RWPE2 (cell line): ENCODE results near the gene SIPA1L3.
A peak's percentile ranks its signal among the peaks of the same experiment; 100 is the strongest.

Source experiments
- ATAC-seq: fragments of 200-7000 bp; cut with Tn5 transposase; 3 replicates; pipeline ENCODE4 v1.9.1; 2021; ENCODE audit warnings: low read depth
- DNase-seq: peaks from one replicate; pipeline ENCODE4 v3.0.0-alpha.2; 2020; ENCODE audit warnings: low spot score
- H3K27ac ChIP-seq: fragments of 450-650 bp; 2 replicates; pipeline ENCODE4 v1.5.1; 2017; ENCODE audit warnings: mild to moderate bottlenecking; ENCODE audit not compliant: poor library complexity, severe bottlenecking
- H3K27me3 ChIP-seq: fragments of 250-450 bp; sonication (Bioruptor Pico); 2 replicates; pipeline ENCODE4 v1.5.1; 2021; ENCODE audit warnings: mild to moderate bottlenecking, moderate library complexity; ENCODE audit not compliant: insufficient read depth, poor library complexity, severe bottlenecking
- H3K36me3 ChIP-seq: fragments of 250-450 bp; sonication (Bioruptor Pico); 2 replicates; pipeline ENCODE4 v1.5.1; 2020; ENCODE audit warnings: low read depth, mild to moderate bottlenecking, moderate library complexity
- H3K4me1 ChIP-seq: fragments of 250-450 bp; sonication (Bioruptor Pico); 2 replicates; pipeline ENCODE4 v1.5.1; 2021; ENCODE audit warnings: mild to moderate bottlenecking, moderate library complexity; ENCODE audit not compliant: insufficient read depth, poor library complexity, severe bottlenecking
- H3K4me3 ChIP-seq: fragments of 250-450 bp; sonication (Bioruptor Pico); 2 replicates; pipeline ENCODE4 v1.5.1; 2021; ENCODE audit warnings: mild to moderate bottlenecking, moderate library complexity; ENCODE audit not compliant: severe bottlenecking
- H3K9me3 ChIP-seq: fragments of 250-450 bp; sonication (Bioruptor Pico); 2 replicates; pipeline ENCODE4 v1.5.1; 2021; ENCODE audit warnings: mild to moderate bottlenecking, moderate library complexity; ENCODE audit not compliant: severe bottlenecking
- TF ChIP-seq, protein P1 (sequence below): fragments of 450-650 bp; IDR thresholded peaks from one replicate; pipeline ENCODE4 v1.5.1; 2017; ENCODE audit warnings: mild to moderate bottlenecking, moderate library complexity; ENCODE audit not compliant: poor library complexity, severe bottlenecking

Gene SIPA1L3

DNA sequence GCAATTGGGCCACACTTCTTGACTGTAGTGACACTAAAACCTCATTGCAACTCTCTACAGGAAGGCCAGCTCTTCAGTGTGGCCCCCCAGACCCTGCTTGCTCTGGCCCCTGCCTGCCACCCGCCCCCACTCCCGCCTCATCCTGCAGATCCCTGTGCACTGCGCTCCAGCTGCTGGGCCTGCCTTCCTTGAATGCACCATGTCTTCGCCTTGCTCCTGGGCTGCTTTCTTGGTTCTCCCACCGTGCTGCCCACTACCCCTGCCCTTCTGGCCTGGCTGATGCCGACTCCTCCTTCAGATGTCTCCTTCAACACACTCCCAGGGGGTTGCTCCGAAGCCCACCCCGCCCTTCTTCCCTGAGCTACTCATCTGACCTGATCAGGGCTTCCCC lies 98.2 kb downstream of the SIPA1L3 start:
- no peak for ATAC-seq
- TF ChIP-seq, protein P1, sequence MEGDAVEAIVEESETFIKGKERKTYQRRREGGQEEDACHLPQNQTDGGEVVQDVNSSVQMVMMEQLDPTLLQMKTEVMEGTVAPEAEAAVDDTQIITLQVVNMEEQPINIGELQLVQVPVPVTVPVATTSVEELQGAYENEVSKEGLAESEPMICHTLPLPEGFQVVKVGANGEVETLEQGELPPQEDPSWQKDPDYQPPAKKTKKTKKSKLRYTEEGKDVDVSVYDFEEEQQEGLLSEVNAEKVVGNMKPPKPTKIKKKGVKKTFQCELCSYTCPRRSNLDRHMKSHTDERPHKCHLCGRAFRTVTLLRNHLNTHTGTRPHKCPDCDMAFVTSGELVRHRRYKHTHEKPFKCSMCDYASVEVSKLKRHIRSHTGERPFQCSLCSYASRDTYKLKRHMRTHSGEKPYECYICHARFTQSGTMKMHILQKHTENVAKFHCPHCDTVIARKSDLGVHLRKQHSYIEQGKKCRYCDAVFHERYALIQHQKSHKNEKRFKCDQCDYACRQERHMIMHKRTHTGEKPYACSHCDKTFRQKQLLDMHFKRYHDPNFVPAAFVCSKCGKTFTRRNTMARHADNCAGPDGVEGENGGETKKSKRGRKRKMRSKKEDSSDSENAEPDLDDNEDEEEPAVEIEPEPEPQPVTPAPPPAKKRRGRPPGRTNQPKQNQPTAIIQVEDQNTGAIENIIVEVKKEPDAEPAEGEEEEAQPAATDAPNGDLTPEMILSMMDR: no peak
- H3K4me3 ChIP-seq: no peak overlapping the region
- H3K27ac ChIP-seq: peak overlapping the region; percentile 99
- H3K27me3 ChIP-seq: no peaks in the 10 kb centered on the region
- no peaks in the 10 kb centered on the region for H3K9me3 ChIP-seq
- DNase-seq: no peak
- peaks cover 40% of the 10 kb centered on the region for H3K4me1 ChIP-seq
- H3K36me3 ChIP-seq: no peaks in the 10 kb centered on the region

DNA sequence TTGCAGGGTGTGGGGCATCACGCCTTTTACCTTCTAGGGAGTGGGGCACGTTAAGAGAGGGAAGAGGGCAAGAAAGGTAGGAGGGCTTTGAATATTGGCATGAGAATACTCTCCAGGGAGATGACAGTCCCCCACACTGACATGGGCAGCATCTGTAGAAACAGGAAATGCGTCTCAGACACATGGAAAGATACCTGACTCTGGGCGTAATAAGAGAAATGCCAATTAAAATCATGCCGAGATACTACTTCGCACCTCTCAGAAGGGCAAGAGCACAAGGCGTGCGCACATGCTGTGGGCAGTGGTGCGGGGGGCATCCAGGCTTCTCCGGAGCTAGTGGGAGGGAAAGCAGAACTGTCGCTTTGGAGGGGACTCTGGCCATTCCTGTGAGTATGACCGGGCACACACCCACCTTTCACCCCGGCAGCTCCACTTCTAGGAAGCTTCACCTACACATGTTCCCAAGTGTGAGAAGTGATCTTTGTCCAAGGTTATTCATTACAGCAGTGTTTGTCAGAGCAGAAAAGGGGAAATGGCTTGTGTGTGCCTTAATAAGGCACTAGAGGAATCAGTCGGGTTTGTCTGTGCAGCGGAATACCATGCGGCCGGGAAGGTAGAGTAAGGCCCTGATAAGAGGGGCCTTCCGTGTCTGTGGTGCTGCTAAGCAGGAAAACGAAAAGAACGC lies 99.5 kb downstream of the SIPA1L3 start:
- no peaks in the 10 kb centered on the region for H3K9me3 ChIP-seq
- H3K36me3 ChIP-seq: no peaks in the 10 kb centered on the region
- no peaks in the 10 kb centered on the region for H3K27me3 ChIP-seq
- H3K4me1 ChIP-seq: peaks cover 28% of the 10 kb centered on the region
- H3K27ac ChIP-seq: peak overlapping the region; percentile 99
- DNase-seq (no peak), ATAC-seq (no peak)
- H3K4me3 ChIP-seq: no peak overlapping the region
- TF ChIP-seq, protein P1: no peak

DNA sequence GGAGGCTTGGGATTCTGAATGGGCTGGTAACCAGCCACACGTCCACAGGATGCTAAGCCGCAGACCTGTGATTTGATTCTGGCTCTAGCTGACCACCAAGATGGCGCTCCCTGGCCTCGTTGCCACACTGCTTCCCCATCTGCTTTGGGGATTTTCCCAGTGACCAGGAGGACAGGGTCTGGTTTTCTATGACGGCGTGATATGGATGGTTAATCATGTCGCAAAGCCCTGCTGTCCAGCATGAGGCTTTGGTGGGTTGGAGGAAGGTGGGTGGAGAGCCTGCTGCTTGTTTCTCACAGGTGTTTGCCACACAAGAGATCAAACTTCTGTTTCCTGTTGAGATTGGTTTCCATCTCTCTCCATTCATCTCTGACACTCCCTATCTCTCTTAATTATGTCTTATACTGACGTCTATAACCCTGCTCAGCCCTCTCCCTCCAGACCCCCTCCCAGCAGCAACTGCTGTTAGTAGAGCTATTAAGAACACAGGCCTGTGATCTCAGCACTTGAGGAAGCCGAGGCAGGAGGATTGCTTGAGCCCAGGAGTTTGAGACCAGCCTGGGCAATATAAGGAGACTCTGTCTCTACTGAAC lies 102.7 kb downstream of the SIPA1L3 start:
- Histone ChIP-seq H3K9me3 (no peaks in the 10 kb centered on the region), H3K4me3 (no peak overlapping the region), H3K27me3 (no peaks in the 10 kb centered on the region), H3K4me1 (peaks cover 5% of the 10 kb centered on the region), H3K36me3 (no peaks in the 10 kb centered on the region), H3K27ac (no peak overlapping the region)
- ATAC-seq: no peak
- TF ChIP-seq, protein P1: no peak
- DNase-seq: no peak

DNA sequence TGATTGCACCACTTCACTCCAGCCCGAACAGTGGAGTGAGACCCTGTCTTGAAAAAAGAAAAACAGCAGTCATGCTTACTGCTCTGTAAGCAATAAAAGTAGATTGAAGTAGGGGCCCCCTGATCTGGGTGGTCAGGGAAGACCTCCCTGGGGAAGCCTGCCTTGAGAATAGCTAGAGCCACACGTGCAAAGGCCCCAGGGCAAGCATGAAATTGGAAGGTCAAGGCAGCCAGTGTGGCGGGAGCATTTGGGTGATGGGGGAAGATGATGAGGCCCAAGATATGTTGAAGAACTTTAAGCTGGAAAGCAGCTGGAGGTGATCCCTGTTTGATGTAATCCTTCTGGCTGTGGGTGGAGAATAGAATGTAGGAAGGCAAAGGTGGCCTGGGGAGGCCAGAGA lies 104.4 kb downstream of the SIPA1L3 start:
- Histone ChIP-seq H3K9me3 (no peaks in the 10 kb centered on the region), H3K27ac (peak overlapping the region; percentile 9), H3K36me3 (peaks cover 5% of the 10 kb centered on the region; the same call in 1 of the 2 replicates), H3K4me3 (no peak overlapping the region), H3K4me1 (peaks cover 9% of the 10 kb centered on the region), H3K27me3 (no peaks in the 10 kb centered on the region)
- TF ChIP-seq, protein P1: no peak
- DNase-seq (no peak), ATAC-seq (no peak)

DNA sequence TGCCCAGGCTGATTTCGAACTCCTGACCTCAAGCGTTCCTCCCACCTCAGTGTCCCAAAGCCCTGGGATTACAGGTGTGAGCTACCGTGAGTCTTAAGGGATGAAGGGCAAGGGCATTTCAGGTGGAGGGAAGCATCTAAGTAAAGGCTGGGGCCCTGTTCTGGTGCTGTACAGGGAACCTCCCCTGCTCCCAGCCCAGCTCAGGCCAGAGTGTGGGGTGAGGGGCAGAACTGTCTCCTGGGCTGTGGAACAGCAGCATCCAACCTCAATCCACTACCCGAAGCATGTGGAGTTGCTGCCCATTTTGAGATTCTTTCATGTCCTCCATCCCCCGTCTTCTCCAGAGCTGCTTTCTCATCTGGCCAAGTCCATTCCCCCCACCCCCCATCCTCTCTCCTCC lies 105.3 kb downstream of the SIPA1L3 start:
- DNase-seq (no peak), ATAC-seq (no peak)
- Histone ChIP-seq H3K27ac (peak overlapping the region; percentile 86), H3K27me3 (no peaks in the 10 kb centered on the region), H3K4me1 (peaks cover 9% of the 10 kb centered on the region), H3K36me3 (peaks cover 5% of the 10 kb centered on the region; the same call in 1 of the 2 replicates), H3K9me3 (no peaks in the 10 kb centered on the region), H3K4me3 (no peak overlapping the region)
- TF ChIP-seq, protein P1: no peak
